ENCODE measurements around the gene CDK5RAP2. TPM values are rescaled to one million over a fixed set of nuclear protein-coding genes. Genes with fewer than 3 reads are reported as not detected.

CDK5RAP2 gene
- polyA plus RNA-seq, 1 donor (not counting 4 experiments of a cell fraction or from before 2014, with no cell fraction given) = 22.4 TPM

GRCh38 chr9:120480707-120481106, 99.3 kb downstream of the CDK5RAP2 start:
- dilution Hi-C loops (cut with MboI; ENCODE audit: extremely low pct_ligation_motif_present, low sequenced_read_pairs) = no loop called here
- H3K4me2 ChIP-seq (ENCODE audit: control insufficient read depth, extremely low read depth, insufficient read depth, low read depth, low read length) = no peak overlapping the region
- H3K27ac ChIP-seq (ENCODE audit: control insufficient read depth, insufficient read depth, low read length) = no peak overlapping the region
- DNase-seq (ENCODE audit: low read depth, low spot score) (no peak), FAIRE-seq (no peak)
- TF ChIP-seq, protein P1, sequence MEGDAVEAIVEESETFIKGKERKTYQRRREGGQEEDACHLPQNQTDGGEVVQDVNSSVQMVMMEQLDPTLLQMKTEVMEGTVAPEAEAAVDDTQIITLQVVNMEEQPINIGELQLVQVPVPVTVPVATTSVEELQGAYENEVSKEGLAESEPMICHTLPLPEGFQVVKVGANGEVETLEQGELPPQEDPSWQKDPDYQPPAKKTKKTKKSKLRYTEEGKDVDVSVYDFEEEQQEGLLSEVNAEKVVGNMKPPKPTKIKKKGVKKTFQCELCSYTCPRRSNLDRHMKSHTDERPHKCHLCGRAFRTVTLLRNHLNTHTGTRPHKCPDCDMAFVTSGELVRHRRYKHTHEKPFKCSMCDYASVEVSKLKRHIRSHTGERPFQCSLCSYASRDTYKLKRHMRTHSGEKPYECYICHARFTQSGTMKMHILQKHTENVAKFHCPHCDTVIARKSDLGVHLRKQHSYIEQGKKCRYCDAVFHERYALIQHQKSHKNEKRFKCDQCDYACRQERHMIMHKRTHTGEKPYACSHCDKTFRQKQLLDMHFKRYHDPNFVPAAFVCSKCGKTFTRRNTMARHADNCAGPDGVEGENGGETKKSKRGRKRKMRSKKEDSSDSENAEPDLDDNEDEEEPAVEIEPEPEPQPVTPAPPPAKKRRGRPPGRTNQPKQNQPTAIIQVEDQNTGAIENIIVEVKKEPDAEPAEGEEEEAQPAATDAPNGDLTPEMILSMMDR (optimal IDR thresholded peaks at IDR 0.05 in 1 of 3, IDR thresholded peaks at IDR 0.05 in 1 of 3, conservative IDR thresholded peaks at IDR 0.05 in 1 of 3; ENCODE audit: extremely low read depth in 1 of 3, insufficient read depth in 2 of 3, low read length in 3 of 3) = no peak
- TF ChIP-seq EZH2 (IDR thresholded peaks at IDR 0.05; ENCODE audit: low read length) = no peak
- peaks cover 11 to 17% of the 10 kb centered on the region in 2 experiments for H3K36me3 ChIP-seq (ENCODE audit: control insufficient read depth in 2 of 2, extremely low read depth in 1 of 2, insufficient read depth in 2 of 2, low read length in 2 of 2)
- H2AFZ ChIP-seq (ENCODE audit: control insufficient read depth, low read length) = no peak overlapping the region
- no peak overlapping the region for H3K9ac ChIP-seq (ENCODE audit: control insufficient read depth, extremely low read depth, insufficient read depth, low read length)
- H3K79me2 ChIP-seq (ENCODE audit: control insufficient read depth, insufficient read depth, low read length) = no peaks in the 10 kb centered on the region
- no peaks in the 10 kb centered on the region for H3K27me3 ChIP-seq (ENCODE audit: control insufficient read depth, extremely low read depth, insufficient read depth, low read length)
- H3K4me1 ChIP-seq (ENCODE audit: control insufficient read depth, extremely low read depth, insufficient read depth, low read length) = peaks cover 6% of the 10 kb centered on the region
- H3K9me3 ChIP-seq (ENCODE audit: control insufficient read depth, low read depth, low read length) = no peaks in the 10 kb centered on the region
- H4K20me1 ChIP-seq (ENCODE audit: control insufficient read depth, extremely low read depth, insufficient read depth, low read length) = no peaks in the 10 kb centered on the region
- H3K4me3 ChIP-seq (ENCODE audit: control insufficient read depth in 2 of 3, extremely low read depth in 1 of 3, insufficient read depth in 2 of 3, low read depth in 1 of 3, low read length in 3 of 3) = no peak overlapping the region
- H3K9me1 ChIP-seq (ENCODE audit: control insufficient read depth, extremely low read depth, insufficient read depth, low read length) = peaks cover under 1% of the 10 kb centered on the region

DNA sequence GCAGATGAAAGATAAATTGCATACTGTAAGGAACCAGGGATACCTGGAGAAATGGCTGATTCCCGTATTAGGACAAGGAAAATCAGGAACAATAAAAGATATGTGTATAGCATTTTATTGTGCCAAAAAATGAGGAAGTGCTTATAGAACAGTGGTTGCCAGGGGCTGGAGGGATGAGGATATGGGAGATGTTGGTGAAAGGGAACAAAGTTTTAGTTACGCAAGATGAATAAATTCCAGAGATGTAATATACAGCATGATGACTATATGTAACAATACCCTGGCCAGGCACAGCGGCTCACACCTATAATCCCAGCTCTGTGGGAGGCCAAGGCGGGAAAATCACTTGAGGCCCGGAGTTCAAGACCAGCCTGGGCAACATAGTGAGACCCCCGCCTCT, 101.8 kb downstream of the CDK5RAP2 start:
- Histone ChIP-seq H3K9me1 (ENCODE audit: control insufficient read depth, extremely low read depth, insufficient read depth, low read length) (peaks cover 2% of the 10 kb centered on the region), H3K4me2 (ENCODE audit: control insufficient read depth, extremely low read depth, insufficient read depth, low read depth, low read length) (no peak overlapping the region), H3K27me3 (ENCODE audit: control insufficient read depth, extremely low read depth, insufficient read depth, low read length) (no peaks in the 10 kb centered on the region), H3K36me3 (ENCODE audit: control insufficient read depth in 2 of 2, extremely low read depth in 1 of 2, insufficient read depth in 2 of 2, low read length in 2 of 2) (peaks cover 16 to 26% of the 10 kb centered on the region in 2 experiments), H3K27ac (ENCODE audit: control insufficient read depth, insufficient read depth, low read length) (no peak overlapping the region), H3K4me3 (ENCODE audit: control insufficient read depth in 2 of 3, extremely low read depth in 1 of 3, insufficient read depth in 2 of 3, low read depth in 1 of 3, low read length in 3 of 3) (no peak overlapping the region), H4K20me1 (ENCODE audit: control insufficient read depth, extremely low read depth, insufficient read depth, low read length) (no peaks in the 10 kb centered on the region), H3K79me2 (ENCODE audit: control insufficient read depth, insufficient read depth, low read length) (no peaks in the 10 kb centered on the region), H3K9ac (ENCODE audit: control insufficient read depth, extremely low read depth, insufficient read depth, low read length) (no peak overlapping the region), H2AFZ (ENCODE audit: control insufficient read depth, low read length) (no peak overlapping the region), H3K9me3 (ENCODE audit: control insufficient read depth, low read depth, low read length) (no peaks in the 10 kb centered on the region), H3K4me1 (ENCODE audit: control insufficient read depth, extremely low read depth, insufficient read depth, low read length) (peaks cover 6% of the 10 kb centered on the region)
- FAIRE-seq (no peak), DNase-seq (ENCODE audit: low read depth, low spot score) (no peak)
- TF ChIP-seq, protein P1 (optimal IDR thresholded peaks at IDR 0.05 in 1 of 3, IDR thresholded peaks at IDR 0.05 in 1 of 3, conservative IDR thresholded peaks at IDR 0.05 in 1 of 3; ENCODE audit: extremely low read depth in 1 of 3, insufficient read depth in 2 of 3, low read length in 3 of 3) = no peak
- no peak for TF ChIP-seq EZH2 (IDR thresholded peaks at IDR 0.05; ENCODE audit: low read length)
- dilution Hi-C loops (cut with MboI; ENCODE audit: extremely low pct_ligation_motif_present, low sequenced_read_pairs) = no loop called here
